KBM-7 (cell line): Measurements from ENCODE around the gene TBC1D4.
"Not testable (repeated sequence)": the region's sequence is repeated elsewhere in the genome, so short reads cannot be mapped to it uniquely, and the experiment has no call there.

ENCODE experiments used
- DNase-seq: peaks from one replicate; pipeline ENCODE4 v3.0.0-alpha.2; 2015
- in situ Hi-C: fragments of 300-500 bp; cut with MboI; formaldehyde crosslinking; loops from 2 replicates; pipeline ENCODE4 v1.14.3; 2020; ENCODE audit warnings: low sequenced_read_pairs, low pct_unique_long_range_greater_than_20kb, mixed read lengths

TBC1D4 gene

DNA sequence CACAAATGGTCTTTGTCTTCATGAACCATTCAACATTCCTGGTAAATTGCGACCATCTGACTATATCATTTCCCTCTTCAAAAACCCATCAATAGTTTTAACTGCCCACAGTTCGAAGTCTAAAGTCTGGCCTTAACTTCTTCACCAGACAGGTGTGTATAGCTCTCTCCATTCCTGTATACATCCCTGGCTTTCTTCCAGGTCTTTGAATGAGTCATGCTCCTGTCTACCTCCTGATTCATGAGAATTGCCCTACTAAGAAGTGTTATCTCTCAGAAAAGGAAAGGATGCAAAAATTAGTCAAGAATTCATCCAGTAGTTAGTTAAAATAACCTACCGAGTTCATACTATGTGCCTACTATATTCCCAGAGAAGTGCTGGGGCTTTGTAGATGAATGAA is 225.0 kb downstream of the TBC1D4 start:
- DNase-seq: no peak

DNA sequence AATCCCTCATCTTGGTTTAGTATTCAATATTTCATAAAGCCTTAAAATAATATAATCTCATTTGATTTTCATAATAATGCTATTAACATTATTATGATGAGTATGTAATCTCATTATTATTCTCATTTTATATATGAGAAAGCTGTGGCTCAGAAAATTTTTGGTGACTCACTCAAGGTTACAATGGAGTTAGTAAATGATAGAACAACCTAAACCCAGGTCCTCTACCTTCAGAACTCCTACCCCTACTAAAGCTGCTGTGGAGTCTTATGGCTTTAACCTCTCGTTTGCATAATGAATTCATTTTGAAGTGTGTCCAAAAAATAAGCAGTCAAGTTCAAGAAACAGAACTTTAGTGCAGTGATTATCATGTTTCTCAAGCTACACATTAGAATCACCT is 226.3 kb downstream of the TBC1D4 start:
- DNase-seq: no peak
- in situ Hi-C loops: no loop called here

More for the DNA sequence above, 225.0 kb downstream of the TBC1D4 start:
- in situ Hi-C loops: no loop called here

DNA sequence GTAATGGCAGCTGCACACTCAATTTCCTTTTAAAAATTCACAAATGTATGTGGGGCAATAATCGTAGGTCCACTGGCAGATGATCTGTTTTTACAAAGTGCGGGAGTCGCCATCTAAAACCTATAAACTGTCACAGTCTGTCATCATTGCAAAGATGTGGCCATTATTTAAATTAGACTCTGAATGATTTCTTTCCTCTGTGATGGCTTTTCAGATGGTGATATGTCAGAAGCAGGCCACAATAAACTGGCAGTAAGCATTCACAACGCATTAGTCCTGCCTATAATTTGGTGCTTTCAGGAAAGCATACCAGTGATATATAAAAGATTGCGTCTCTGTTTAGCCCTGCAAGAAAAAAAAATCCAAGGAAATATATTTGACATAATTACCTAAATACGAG is 226.8 kb downstream of the TBC1D4 start:
- DNase-seq: no peak
- in situ Hi-C loops: no loop called here

DNA sequence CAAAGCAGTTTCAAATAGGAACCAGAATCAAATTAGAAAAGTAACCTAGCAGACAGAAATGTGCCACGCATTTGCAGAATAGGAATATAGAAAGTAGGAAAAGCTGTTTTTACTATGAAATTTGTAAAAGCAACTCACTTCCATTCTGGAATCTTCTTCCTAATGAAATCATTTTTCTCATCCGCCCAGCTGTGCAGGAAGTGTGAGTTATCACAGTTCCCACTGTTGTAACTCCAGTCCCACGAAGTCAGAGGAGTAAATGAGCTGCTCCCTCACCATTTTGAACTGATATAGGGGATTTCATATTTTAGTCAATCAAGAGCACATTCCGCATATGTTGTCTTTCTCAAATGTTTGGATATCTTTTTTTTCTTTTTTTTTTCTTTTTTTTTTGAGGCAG is 230.8 kb downstream of the TBC1D4 start:
- DNase-seq: no peak
- in situ Hi-C loops: no loop called here

DNA sequence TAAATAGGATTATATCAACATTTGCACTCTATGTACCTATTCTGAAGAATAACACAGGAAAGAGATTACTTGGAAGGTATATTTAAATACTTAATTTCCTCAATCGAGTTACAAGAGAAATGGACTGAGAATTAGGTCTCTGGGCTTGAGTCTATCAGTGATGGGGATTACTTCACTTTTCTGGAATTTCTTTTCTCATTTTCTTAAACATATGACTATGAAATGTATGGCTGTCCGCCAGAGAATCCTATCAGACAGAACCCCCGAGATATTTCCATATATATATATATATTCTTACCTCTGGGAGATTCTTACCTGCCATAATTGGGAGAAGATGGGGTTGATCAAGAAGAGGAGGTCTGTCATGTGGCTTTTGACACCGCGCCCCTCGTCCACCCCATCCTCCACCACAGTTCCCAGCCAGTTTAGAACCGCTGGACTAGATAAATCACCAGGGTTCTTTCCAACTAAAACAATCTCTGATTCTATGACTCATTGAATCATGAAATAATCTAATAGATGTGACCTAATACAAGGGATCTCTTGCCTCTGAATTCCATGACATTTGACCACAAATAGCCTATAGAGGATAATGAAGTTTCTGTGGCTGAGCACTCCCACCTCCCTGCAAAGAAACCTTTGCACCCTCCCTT is 231.3 kb downstream of the TBC1D4 start:
- no peak for DNase-seq
- in situ Hi-C loops: no loop called here

DNA sequence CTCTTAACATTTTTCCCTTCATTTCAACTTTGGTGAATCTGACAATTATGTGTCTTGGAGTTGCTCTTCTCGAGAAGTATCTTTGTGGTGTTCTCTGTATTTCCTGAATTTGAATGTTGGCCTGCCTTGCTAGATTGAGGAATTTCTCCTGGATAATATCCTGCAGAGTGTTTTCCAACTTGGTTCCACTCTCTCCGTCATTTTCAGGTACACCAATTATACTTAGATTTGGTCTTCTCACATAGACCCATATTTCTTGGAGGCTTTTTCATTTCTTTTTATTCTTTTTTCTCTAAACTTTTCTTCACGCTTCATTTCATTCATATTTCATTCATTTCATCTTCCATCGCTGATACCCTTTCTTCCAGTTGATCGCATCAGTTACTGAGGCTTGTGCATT is 236.4 kb downstream of the TBC1D4 start:
- DNase-seq, in situ Hi-C loops: not testable (repeated sequence)

DNA sequence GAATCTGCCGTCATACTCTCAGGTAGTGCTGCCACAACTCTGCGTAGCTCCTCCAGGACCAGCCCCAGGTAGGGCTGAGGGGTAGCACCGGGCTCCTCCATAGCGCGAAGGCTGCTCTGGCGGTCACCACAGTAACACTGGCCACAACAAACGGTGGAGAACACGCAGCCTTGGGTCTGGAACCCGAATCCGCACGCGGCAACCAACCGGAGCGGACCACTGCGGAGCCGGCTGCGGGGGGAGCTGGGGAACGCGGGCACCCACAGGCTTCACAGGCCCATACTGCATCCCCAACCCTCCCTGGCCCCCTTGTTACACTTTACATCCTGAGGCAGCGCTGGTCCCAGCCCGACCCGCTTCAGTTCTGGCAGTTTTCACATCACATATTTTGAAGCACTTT is 241.7 kb downstream of the TBC1D4 start:
- in situ Hi-C loops: not testable (repeated sequence)

DNA sequence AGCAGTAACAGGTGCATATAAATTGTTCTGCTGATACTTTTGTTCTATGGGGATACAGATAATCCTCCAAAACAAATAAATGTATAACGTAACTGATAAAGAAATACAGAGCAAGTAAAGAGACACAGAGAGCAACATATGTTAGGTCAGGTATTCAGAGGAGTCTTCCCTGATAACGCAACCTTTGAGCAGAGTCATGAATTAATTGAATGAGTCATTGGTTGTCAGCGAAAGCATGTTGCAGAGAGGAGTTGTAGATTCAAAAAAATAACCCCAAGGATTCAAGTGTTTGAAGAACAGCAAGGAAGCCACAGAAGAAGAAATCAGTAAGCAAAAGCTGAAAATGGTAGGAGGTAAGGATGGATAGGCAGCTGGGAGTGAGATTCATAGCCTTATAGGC is 245.2 kb downstream of the TBC1D4 start:
- in situ Hi-C loops: no loop called here
- no peak for DNase-seq

More for the DNA sequence above, 241.7 kb downstream of the TBC1D4 start:
- DNase-seq: not testable (repeated sequence)
